Upper lobe of left lung (tissue), 4 donors: Measurements from ENCODE around the gene GATAD1.

Experiments
- CTCF ChIP-seq, 6 experiments: fragments of 450-650 bp in 4 of 6; fragments of 200-600 bp in 2 of 6; sonication (generic) in 2 of 6; IDR thresholded peaks; one replicate each; pipeline ENCODE4 v1.5.1; 2016 to 2019; ENCODE audit warnings: antibody characterized with exemption in 6 of 6
- EP300 ChIP-seq, 4 donors: sonication (generic); formaldehyde crosslinking; IDR thresholded peaks; one replicate each; pipeline ENCODE4 v1.5.1; 2017; ENCODE audit warnings: antibody characterized with exemption in 4 of 4, control low read depth in 2 of 4
- POLR2A ChIP-seq, 4 donors: fragments of 450-650 bp; IDR thresholded peaks; one replicate each; pipeline ENCODE4 v1.5.1; 2016 to 2017; ENCODE audit warnings: antibody characterized with exemption in 4 of 4, mild to moderate bottlenecking in 2 of 4
- POLR2AphosphoS5 ChIP-seq, 2 donors: sonication (generic); formaldehyde crosslinking; IDR thresholded peaks; one replicate each; pipeline ENCODE4 v1.5.1; 2017; ENCODE audit warnings: antibody characterized with exemption in 2 of 2

GRCh38 chr7:92478095-92478494 is 30.8 kb downstream of the GATAD1 start:
- TF ChIP-seq CTCF (IDR thresholded peaks at IDR 0.05) (no peak), POLR2A (IDR thresholded peaks at IDR 0.05) (no peak), EP300 (IDR thresholded peaks at IDR 0.05) (no peak), POLR2AphosphoS5 (IDR thresholded peaks at IDR 0.05) (no peak)
